OCI-LY1 (cell line): ENCODE data around the gene C15orf40.

Experiments
- EZH2 ChIP-seq: fragments of 200-600 bp; sonication (generic), shearing (Covaris generic); IDR thresholded peaks from 2 replicates; pipeline ENCODE4 v1.8.0; 2017; ENCODE audit warnings: borderline replicate concordance, mixed run types, mild to moderate bottlenecking, antibody characterized with exemption, low read length, moderate library complexity, mixed read lengths
- TF ChIP-seq, protein P1 (sequence below): fragments of 200-600 bp; sonication (generic), shearing (Covaris generic); IDR thresholded peaks from 2 replicates; pipeline ENCODE4 v1.5.1; 2017; ENCODE audit warnings: mild to moderate bottlenecking, antibody characterized with exemption, low read length, moderate library complexity, mixed read lengths

DNA sequence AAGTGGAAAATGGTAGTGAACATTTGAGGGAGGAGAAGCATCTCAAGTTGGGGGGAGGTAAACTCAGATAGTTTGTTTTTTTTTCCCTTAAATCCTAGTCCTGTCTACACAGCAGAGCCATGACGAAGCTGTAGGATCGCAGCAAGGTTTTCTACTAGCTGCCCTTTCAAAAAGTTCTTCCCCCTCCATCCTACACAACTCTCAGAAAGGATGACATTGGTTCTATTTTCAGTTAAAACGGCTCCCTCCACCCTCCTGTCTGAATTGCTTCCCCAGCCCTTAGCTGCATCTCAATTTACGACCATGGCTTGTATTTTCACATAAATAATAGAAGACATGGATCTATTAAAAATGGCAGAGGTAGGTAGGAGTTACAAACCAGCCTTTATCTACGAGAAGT is 61.1 kb downstream of the C15orf40 start:
- TF ChIP-seq, protein P1, sequence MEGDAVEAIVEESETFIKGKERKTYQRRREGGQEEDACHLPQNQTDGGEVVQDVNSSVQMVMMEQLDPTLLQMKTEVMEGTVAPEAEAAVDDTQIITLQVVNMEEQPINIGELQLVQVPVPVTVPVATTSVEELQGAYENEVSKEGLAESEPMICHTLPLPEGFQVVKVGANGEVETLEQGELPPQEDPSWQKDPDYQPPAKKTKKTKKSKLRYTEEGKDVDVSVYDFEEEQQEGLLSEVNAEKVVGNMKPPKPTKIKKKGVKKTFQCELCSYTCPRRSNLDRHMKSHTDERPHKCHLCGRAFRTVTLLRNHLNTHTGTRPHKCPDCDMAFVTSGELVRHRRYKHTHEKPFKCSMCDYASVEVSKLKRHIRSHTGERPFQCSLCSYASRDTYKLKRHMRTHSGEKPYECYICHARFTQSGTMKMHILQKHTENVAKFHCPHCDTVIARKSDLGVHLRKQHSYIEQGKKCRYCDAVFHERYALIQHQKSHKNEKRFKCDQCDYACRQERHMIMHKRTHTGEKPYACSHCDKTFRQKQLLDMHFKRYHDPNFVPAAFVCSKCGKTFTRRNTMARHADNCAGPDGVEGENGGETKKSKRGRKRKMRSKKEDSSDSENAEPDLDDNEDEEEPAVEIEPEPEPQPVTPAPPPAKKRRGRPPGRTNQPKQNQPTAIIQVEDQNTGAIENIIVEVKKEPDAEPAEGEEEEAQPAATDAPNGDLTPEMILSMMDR, result no peak
- no peak for TF ChIP-seq EZH2
